MM.1S (cell line): ENCODE measurements around the gene AHSP.

Experiments used
- EZH2 ChIP-seq: fragments of 300-600 bp; sonication (generic); optimal IDR thresholded peaks from 2 replicates; pipeline ENCODE3; 2017; ENCODE audit warnings: low read depth, mild to moderate bottlenecking, antibody characterized with exemption, low read length, mixed read lengths
- EZH2phosphoT487 ChIP-seq: fragments of 300-600 bp; sonication (generic); IDR thresholded peaks from 2 replicates; pipeline ENCODE4 v1.6.1; 2018; ENCODE audit warnings: antibody characterized with exemption, low read length
- TF ChIP-seq, protein P1 (sequence below): fragments of 300-600 bp; sonication (generic); IDR thresholded peaks from 2 replicates; pipeline ENCODE4 v1.5.1; 2016; ENCODE audit warnings: antibody characterized with exemption, low read length, mixed read lengths

DNA sequence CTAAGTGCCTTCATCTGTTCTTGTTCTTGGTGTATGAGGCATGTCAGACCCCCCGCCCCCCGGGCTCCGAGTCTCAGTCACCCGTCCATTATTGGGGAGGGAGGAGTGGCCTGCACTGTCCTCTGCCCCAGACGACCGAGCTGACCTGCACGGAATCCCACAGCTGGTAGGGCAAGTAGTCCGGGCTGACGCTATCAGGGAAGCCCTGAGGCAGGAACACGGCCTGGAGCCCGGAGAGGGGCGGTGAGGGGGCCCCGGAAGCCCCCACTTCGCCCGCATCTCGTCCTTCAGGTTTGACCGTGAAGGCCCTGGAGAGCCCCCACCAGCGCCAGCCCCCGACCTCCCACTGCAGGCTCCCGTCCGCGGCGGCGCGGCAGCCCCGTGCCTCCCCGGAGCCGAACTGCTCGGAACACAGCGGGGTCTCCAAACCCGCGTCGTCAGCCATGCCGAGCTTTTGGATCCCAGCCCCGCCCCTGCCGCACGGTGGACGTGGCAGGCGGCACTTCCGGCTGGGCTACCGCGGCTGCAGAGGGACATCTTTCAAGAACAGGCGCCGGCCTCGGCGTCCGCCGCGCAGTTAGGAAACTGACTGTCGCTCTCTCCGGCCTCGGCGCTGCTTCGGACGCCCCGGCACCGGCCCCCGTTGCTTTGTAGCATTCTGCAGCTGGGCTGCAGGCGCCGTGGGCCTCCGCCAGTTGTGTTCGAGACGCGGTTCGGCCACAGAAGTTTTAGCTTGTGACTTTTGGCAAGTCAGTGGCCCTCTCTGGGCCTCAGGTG is 19.6 kb upstream of the AHSP start, which contains the start of gene RUSF1:
- TF ChIP-seq, protein P1, sequence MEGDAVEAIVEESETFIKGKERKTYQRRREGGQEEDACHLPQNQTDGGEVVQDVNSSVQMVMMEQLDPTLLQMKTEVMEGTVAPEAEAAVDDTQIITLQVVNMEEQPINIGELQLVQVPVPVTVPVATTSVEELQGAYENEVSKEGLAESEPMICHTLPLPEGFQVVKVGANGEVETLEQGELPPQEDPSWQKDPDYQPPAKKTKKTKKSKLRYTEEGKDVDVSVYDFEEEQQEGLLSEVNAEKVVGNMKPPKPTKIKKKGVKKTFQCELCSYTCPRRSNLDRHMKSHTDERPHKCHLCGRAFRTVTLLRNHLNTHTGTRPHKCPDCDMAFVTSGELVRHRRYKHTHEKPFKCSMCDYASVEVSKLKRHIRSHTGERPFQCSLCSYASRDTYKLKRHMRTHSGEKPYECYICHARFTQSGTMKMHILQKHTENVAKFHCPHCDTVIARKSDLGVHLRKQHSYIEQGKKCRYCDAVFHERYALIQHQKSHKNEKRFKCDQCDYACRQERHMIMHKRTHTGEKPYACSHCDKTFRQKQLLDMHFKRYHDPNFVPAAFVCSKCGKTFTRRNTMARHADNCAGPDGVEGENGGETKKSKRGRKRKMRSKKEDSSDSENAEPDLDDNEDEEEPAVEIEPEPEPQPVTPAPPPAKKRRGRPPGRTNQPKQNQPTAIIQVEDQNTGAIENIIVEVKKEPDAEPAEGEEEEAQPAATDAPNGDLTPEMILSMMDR = no peak
- TF ChIP-seq EZH2 = no peak
- TF ChIP-seq EZH2phosphoT487 = no peak
